ENCODE data around the gene SHB. TPM values are rescaled to one million over a fixed set of nuclear protein-coding genes. Genes with fewer than 3 reads are reported as not detected.

Gene SHB
- total and polyA plus RNA-seq, 2 of the 8 experiments (the other 6 are each of a cell fraction or from before 2014, with no cell fraction given), result 4.1 to 12.6 TPM

GRCh38 chr9:37971108-37971459 lies 97.9 kb downstream of the SHB start:
- Histone ChIP-seq H2AK5ac (ENCODE audit: low read depth, low read length) (no peak overlapping the region), H2BK12ac (ENCODE audit: low read depth, low read length) (no peak overlapping the region), H3K9ac (replicated peaks in 1 of 4; ENCODE audit: extremely low read depth in 1 of 4, low read depth in 3 of 4, low read length in 3 of 4) (no peak overlapping the region), H4K20me1 (replicated peaks in 1 of 2; ENCODE audit: control insufficient read depth in 1 of 2, insufficient read depth in 2 of 2, low read length in 2 of 2) (peaks cover 3 to 5% of the 10 kb centered on the region in 2 experiments), H4K5ac (ENCODE audit: insufficient read length, low read depth, low read length) (no peak overlapping the region), H3K36me3 (ENCODE audit: control insufficient read depth in 2 of 4, insufficient read depth in 4 of 4, low read length in 3 of 4) (peaks cover 0 to 3% (median 0%) of the 10 kb centered on the region in 4 experiments; a peak in 2 of 8 replicates), H4K91ac (replicated peaks; ENCODE audit: insufficient read length, low read length) (no peak overlapping the region), H3K18ac (ENCODE audit: extremely low read depth, low read length) (no peak overlapping the region), H3K14ac (ENCODE audit: insufficient read length) (no peak overlapping the region), H3K4ac (replicated peaks; ENCODE audit: insufficient read length, low read depth, low read length) (no peak overlapping the region), H3K23me2 (ENCODE audit: low read depth, low read length) (no peaks in the 10 kb centered on the region), H3K4me1 (replicated peaks in 1 of 4; ENCODE audit: control insufficient read depth in 3 of 4, insufficient read depth in 4 of 4, low read length in 3 of 4) (no peaks in the 10 kb centered on the region; a peak in 1 of 7 replicates), H2BK120ac (replicated peaks; ENCODE audit: low read depth, low read length) (no peak overlapping the region), H3K27ac (ENCODE audit: low read depth, low read length) (no peak overlapping the region), H3K23ac (ENCODE audit: insufficient read length) (no peak overlapping the region), H3K4me2 (ENCODE audit: insufficient read depth in 1 of 2, low read depth in 2 of 2, low read length in 2 of 2) (no peak overlapping the region), H2BK20ac (ENCODE audit: low read length) (no peak overlapping the region), H3K79me2 (ENCODE audit: control insufficient read depth in 1 of 2, insufficient read depth in 2 of 2, low read length in 2 of 2) (no peaks in the 10 kb centered on the region), H3K27me3 (replicated peaks in 1 of 4; ENCODE audit: control insufficient read depth in 3 of 4, extremely low read depth in 1 of 4, insufficient read depth in 3 of 4, low read length in 3 of 4) (no peaks in the 10 kb centered on the region), H2AFZ (ENCODE audit: low read length) (no peak overlapping the region), H3K79me1 (ENCODE audit: low read depth, low read length) (no peaks in the 10 kb centered on the region), H2BK15ac (ENCODE audit: low read length) (no peak overlapping the region), H2BK5ac (ENCODE audit: low read depth, low read length) (no peak overlapping the region), H3K4me3 (ENCODE audit: extremely low read depth in 1 of 4, insufficient read depth in 2 of 4, low read depth in 3 of 4, low read length in 4 of 4) (no peak overlapping the region), H3K9me3 (ENCODE audit: insufficient read depth in 2 of 2, low read depth in 1 of 2, low read length in 1 of 2) (no peaks in the 10 kb centered on the region), H3K56ac (replicated peaks; ENCODE audit: insufficient read length, low read depth, low read length) (no peak overlapping the region), H4K8ac (ENCODE audit: extremely low read depth, insufficient read depth, low read length) (peak overlapping the region; percentile 43; the same call in 1 of the 2 replicates)
- FAIRE-seq, result no peak
- ChIA-PET CTCF (ENCODE audit: partially characterized antibody) (interaction anchor here (0.8 to 1.5 kb wide), 9 partner anchors 10 to 292 kb away, joined by 3 to 4 read pairs (median 3); no protein-coding TSS in a partner anchor), POLR2A (ENCODE audit: partially characterized antibody) (no interaction called here)
- WGBS, 2 experiments (ENCODE audit: extremely low coverage in 1 of 2, insufficient coverage in 1 of 2, insufficient read length in 1 of 2, insufficient replicate concordance in 2 of 2, low coverage in 1 of 2, low lambda C conversion rate in 2 of 2, missing lambda C conversion rate in 1 of 2), result 86% methylated on average over 7 of the region's 7 CpGs; no CpG with 5 or more reads in 1 of the 2 experiments
- DNase-seq (ENCODE audit: low read depth in 1 of 2, low spot score in 2 of 2), result no peak
